ENCODE results near the gene SYTL3. TPM values are rescaled to one million over a fixed set of nuclear protein-coding genes. Genes with fewer than 3 reads are reported as not detected.
"Not testable (repeated sequence)": the region's sequence is repeated elsewhere in the genome, so short reads cannot be mapped to it uniquely, and the experiment has no call there.

SYTL3 gene
- total RNA-seq, 1 donor from 2014 or later, result 13.9 TPM

- no peak for TF ChIP-seq CTCF (IDR thresholded peaks at IDR 0.05)
- intact Hi-C loops (cut with DNase I), result no loop called here
- DNase-seq, result no peak
- no peak for ATAC-seq
- H3K27ac ChIP-seq, result peak overlapping the region; percentile 78
- no peaks in the 10 kb centered on the region for H3K27me3 ChIP-seq (ENCODE audit: low read depth)
- H3K4me3 ChIP-seq, result no peak overlapping the region
- peaks cover 4% of the 10 kb centered on the region for H3K36me3 ChIP-seq
- H3K4me1 ChIP-seq, result peaks cover 51% of the 10 kb centered on the region
- H3K9me3 ChIP-seq, result no peaks in the 10 kb centered on the region
Measured at GRCh38 chr6:158667360-158667981, 17.6 kb downstream of the SYTL3 start.

- peak overlapping the region; percentile 78 for H3K27ac ChIP-seq
- H3K4me3 ChIP-seq, result no peak overlapping the region
Measured at GRCh38 chr6:158668707-158669103, 18.9 kb downstream of the SYTL3 start.

GRCh38 chr6:158669145-158670035 is 19.5 kb downstream of the SYTL3 start:
- H3K27me3 ChIP-seq (ENCODE audit: low read depth), result no peaks in the 10 kb centered on the region
- intact Hi-C loops (cut with DNase I), result no loop called here
- H3K4me3 ChIP-seq, result no peak overlapping the region
- no peak for DNase-seq
- H3K9me3 ChIP-seq, result no peaks in the 10 kb centered on the region
- peaks cover 4% of the 10 kb centered on the region for H3K36me3 ChIP-seq
- no peak for ATAC-seq
- TF ChIP-seq CTCF (IDR thresholded peaks at IDR 0.05), result no peak
- H3K4me1 ChIP-seq, result peaks cover 35% of the 10 kb centered on the region
- H3K27ac ChIP-seq, result no peak overlapping the region

More at GRCh38 chr6:158668707-158669103, 18.9 kb downstream of the SYTL3 start:
- Histone ChIP-seq H3K9me3 (no peaks in the 10 kb centered on the region), H3K4me1 (peaks cover 39% of the 10 kb centered on the region), H3K27me3 (ENCODE audit: low read depth) (no peaks in the 10 kb centered on the region), H3K36me3 (peaks cover 4% of the 10 kb centered on the region)
- intact Hi-C loops (cut with DNase I), result no loop called here
- ATAC-seq, result no peak
- DNase-seq, result no peak
- TF ChIP-seq CTCF (IDR thresholded peaks at IDR 0.05), result no peak

GRCh38 chr6:158672119-158672518 is 22.3 kb downstream of the SYTL3 start:
- H3K27ac ChIP-seq; intact Hi-C loops (cut with DNase I); H3K36me3 ChIP-seq; H3K27me3 ChIP-seq (ENCODE audit: low read depth); H3K4me3 ChIP-seq; H3K9me3 ChIP-seq; ATAC-seq; DNase-seq: not testable (repeated sequence)
- H3K4me1 ChIP-seq, result peaks cover 24% of the 10 kb centered on the region

- DNase-seq, result no peak
- Histone ChIP-seq H3K27ac (no peak overlapping the region), H3K27me3 (ENCODE audit: low read depth) (no peaks in the 10 kb centered on the region), H3K36me3 (no peaks in the 10 kb centered on the region), H3K9me3 (no peaks in the 10 kb centered on the region), H3K4me3 (no peak overlapping the region), H3K4me1 (peaks cover 18% of the 10 kb centered on the region)
- no peak for TF ChIP-seq CTCF (IDR thresholded peaks at IDR 0.05)
- ATAC-seq, result no peak
- intact Hi-C loops (cut with DNase I), result no loop called here
Measured at GRCh38 chr6:158672726-158673125, 22.9 kb downstream of the SYTL3 start.
